Upper lobe of left lung (tissue), 4 donors: ENCODE data around the gene SCYGR6.
"Not testable (repeated sequence)": the region's sequence is repeated elsewhere in the genome, so short reads cannot be mapped to it uniquely, and the experiment has no call there.

Source experiments
- CTCF ChIP-seq, 6 experiments: fragments of 450-650 bp in 4 of 6; fragments of 200-600 bp in 2 of 6; sonication (generic) in 2 of 6; IDR thresholded peaks; one replicate each; pipeline ENCODE4 v1.5.1; 2016 to 2019; ENCODE audit warnings: antibody characterized with exemption in 6 of 6
- EP300 ChIP-seq, 4 donors: sonication (generic); formaldehyde crosslinking; IDR thresholded peaks; one replicate each; pipeline ENCODE4 v1.5.1; 2017; ENCODE audit warnings: antibody characterized with exemption in 4 of 4, control low read depth in 2 of 4
- POLR2A ChIP-seq, 4 donors: fragments of 450-650 bp; IDR thresholded peaks; one replicate each; pipeline ENCODE4 v1.5.1; 2016 to 2017; ENCODE audit warnings: antibody characterized with exemption in 4 of 4, mild to moderate bottlenecking in 2 of 4
- POLR2AphosphoS5 ChIP-seq, 2 donors: sonication (generic); formaldehyde crosslinking; IDR thresholded peaks; one replicate each; pipeline ENCODE4 v1.5.1; 2017; ENCODE audit warnings: antibody characterized with exemption in 2 of 2

- not testable (repeated sequence) for TF ChIP-seq CTCF, EP300, POLR2A, POLR2AphosphoS5 (IDR thresholded peaks at IDR 0.05)
Measured at GRCh38 chr2:227756261-227756660, 31.7 kb upstream of the SCYGR6 start.
